ENCODE data around the gene PTGFR.

PTGFR gene, protein sequence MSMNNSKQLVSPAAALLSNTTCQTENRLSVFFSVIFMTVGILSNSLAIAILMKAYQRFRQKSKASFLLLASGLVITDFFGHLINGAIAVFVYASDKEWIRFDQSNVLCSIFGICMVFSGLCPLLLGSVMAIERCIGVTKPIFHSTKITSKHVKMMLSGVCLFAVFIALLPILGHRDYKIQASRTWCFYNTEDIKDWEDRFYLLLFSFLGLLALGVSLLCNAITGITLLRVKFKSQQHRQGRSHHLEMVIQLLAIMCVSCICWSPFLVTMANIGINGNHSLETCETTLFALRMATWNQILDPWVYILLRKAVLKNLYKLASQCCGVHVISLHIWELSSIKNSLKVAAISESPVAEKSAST

GRCh38 chr1:78490861-78491450 lies at the start of gene PTGFR:
PTGFR (plus strand) TSS chr1:78490974; CDS start chr1:78492744, 1,770 bp downstream.
- DNase-seq (ENCODE audit: low read depth), result peak; percentile 76

- DNase-seq (ENCODE audit: low read depth), result peak; percentile 51
These were observed 48.9 kb upstream of the PTGFR start for GRCh38 chr1:78441921-78442320.

GRCh38 chr1:78447086-78447485 lies 43.7 kb upstream of the PTGFR start:
- DNase-seq (ENCODE audit: low read depth), result no peak

GRCh38 chr1:78464449-78464891 lies 26.3 kb upstream of the PTGFR start:
- peak; percentile 22 for DNase-seq (ENCODE audit: low read depth)

DNA sequence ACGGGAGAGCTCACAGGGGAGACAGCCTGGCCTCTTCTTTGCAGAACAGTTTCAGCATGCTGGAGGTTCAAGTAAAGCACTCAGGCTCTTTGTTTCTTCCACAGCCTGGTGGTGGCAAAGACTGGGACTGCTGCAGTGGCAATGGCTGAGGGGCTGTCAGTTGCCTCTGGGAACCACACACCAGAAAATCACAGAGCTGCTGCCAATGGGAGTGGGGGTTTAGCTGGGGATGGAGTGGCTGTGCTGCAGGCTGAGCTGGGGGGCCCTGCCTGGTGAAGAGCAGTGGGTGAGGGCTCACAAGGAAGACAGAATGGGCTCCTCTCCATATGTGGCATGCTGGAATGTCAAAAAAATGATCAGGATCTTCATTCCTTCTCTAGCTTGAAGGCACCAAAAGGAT lies 25.6 kb upstream of the PTGFR start:
- no peak for DNase-seq (ENCODE audit: low read depth)

DNA sequence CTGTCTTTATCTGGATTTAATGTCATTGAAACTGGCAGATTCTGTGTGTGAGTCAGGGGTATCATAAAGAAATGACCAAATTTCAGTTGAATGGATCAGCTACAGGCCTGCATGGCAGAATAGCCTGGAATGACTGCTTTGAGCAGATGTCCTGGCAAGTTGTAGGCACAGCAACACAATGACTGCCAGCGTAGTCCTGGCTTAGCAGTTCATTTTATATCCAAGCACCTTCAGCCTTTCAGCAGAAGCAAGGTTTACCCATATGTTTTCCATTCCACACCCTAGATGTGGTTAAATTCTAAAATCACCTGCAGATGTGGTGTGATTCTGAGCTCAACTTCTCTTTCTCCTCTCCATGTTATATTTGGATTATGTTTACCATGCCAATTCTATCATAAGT lies 22.3 kb upstream of the PTGFR start:
- no peak for DNase-seq (ENCODE audit: low read depth)

GRCh38 chr1:78469576-78469975 lies 21.2 kb upstream of the PTGFR start:
- no peak for DNase-seq (ENCODE audit: low read depth)

DNA sequence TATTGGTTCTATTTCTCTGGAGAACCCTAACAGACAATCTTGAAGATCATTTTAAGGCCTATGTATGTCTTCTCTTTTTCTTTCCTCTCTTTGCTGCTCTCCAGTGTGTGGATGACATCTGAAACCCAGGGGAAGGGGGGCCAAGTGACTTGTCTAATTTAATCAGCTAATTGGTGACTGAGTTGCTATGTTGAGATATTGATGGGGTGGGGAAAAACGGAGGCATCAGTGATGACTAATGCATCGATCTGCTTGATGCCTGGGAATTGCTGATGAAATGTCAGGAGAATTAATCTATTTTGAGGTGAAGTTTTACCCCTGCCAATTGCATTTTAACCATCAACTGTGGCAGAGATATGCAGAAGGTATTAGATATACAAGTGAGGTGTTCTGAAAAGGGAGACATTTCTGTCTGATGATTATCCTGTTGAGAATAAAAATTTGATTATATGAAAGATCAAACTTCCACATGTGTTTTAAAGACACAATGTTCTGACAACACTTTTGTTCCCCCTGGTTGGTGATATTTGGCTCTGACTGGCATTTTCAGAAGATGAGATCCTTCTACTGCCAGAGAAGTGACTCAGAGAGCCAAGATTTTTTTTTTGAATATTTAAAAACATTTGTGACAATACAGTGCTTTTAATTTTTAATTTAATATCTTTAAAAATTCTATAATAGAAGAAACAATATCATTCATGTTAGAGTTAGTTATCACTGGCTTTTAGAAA lies 18.7 kb upstream of the PTGFR start:
- DNase-seq (ENCODE audit: low read depth), result no peak

GRCh38 chr1:78472851-78473496 lies 17.8 kb upstream of the PTGFR start:
- no peak for DNase-seq (ENCODE audit: low read depth)

- no peak for DNase-seq (ENCODE audit: low read depth)
These were observed 16.7 kb upstream of the PTGFR start for GRCh38 chr1:78474092-78474491.

GRCh38 chr1:78475888-78476610 lies 14.7 kb upstream of the PTGFR start:
- DNase-seq (ENCODE audit: low read depth), result no peak

DNA sequence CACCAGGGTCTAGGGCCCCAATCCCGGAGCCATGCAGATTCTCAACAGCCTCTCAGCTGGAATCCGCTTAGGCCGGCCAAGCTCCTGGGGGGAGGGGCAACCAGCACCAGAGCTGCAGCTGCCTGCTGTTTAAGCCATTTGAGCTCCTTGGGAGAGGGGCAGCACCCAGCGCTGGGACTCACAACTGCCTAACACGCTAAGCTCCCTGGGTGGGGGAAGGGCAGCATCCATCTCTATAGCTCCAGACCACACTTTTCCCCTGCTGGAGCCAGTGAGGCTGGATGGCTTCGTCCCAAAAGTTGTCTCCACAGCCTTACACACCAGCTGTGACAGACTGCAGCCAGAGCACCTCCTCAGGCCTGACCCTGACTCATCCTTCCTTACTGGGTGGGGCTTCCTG lies 6.9 kb upstream of the PTGFR start:
- DNase-seq (ENCODE audit: low read depth), result peak; percentile 64

GRCh38 chr1:78491451-78492071 lies 787 bp downstream of the PTGFR start:
- peak; percentile 85 for DNase-seq (ENCODE audit: low read depth)

DNA sequence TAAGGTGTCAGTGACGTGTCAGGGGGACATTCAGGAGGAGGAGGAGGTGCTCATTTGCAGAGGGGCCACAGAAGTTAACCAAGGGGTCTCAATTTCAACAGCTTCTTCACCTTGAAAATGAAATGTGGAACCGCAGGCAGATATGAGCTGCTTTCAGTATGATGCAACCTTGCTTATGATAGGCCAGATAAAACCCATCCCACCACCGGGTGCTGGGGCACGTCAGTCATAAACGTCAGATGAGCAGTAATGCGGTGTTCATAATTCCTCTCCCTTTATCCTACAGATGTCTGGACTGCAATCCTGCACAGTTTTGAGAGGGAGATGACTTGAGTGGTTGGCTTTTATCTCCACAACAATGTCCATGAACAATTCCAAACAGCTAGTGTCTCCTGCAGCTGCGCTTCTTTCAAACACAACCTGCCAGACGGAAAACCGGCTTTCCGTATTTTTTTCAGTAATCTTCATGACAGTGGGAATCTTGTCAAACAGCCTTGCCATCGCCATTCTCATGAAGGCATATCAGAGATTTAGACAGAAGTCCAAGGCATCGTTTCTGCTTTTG lies 1.7 kb downstream of the PTGFR start:
- no peak for DNase-seq (ENCODE audit: low read depth)

DNA sequence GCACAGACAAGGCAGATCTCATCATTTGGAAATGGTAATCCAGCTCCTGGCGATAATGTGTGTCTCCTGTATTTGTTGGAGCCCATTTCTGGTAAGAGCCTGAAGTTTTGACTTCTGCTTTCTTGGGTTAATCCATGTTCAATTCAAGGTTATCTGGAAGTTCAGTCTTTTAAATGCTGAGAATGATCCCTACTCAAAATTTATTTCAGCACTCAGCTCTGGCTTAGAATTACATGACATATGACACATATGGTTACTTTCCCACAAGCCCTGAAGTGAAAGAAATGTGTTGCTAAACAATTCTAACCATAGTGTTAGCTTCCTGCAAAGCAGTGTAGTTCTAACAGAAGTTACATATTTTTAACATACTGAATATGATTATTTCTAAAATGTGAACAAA lies 2.7 kb downstream of the PTGFR start:
- no peak for DNase-seq (ENCODE audit: low read depth)

DNA sequence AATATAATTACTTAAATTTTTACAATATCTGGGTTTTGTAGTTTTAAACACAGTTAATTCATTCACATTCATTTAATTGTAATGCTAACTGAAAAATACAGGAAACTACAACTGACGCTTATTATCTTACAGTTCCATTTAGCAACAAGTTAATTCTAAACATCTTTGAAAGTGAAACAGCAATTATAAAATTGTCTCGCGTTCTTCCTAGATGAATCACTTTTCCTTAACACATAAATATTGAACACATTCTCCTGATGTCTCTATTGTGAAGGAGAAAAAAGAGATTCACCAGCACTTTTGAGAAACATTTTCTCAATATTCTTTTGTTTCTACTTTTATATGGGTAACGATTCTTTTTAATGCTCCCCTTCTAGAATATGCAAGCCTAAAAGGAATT lies 6.4 kb downstream of the PTGFR start:
- DNase-seq (ENCODE audit: low read depth), result peak; percentile 42

DNA sequence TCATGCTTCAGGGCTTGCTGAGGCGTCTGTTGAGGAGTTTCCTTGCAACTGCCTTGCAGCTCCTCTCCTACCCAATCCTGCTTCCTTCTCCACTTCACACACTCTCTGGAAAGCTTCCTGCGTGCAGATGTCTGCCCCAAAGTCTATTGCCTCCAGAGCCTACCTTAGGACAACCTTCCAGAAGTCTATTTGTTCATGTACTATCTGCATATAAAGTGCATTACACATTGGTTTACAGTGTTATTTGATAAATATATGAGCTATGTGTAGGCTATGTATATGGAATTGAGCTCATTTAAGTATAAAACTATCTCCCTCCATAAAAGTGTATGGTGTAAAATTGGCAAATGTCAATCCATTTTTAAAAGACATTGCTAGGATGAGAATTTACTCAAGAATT lies 9.8 kb downstream of the PTGFR start:
- no peak for DNase-seq (ENCODE audit: low read depth)

DNA sequence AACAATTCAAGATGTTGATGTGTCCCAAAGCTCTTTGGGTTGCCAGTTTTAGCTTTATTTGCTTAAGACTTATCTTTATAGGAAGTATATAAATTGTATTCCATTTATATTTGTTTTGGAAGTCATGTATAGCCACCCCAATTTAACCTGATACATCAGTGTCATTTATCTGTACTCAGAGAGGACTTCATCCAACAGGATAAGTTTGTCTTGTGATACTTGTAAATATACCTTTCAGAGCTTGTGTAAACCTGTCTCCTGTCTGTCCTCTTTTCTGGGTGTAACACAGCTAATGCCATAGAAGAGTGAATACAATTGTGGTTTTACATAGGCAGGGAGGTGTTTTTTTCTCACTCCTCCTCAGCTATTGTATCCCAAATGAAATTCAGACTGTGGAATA lies 10.4 kb downstream of the PTGFR start:
- no peak for DNase-seq (ENCODE audit: low read depth)

DNA sequence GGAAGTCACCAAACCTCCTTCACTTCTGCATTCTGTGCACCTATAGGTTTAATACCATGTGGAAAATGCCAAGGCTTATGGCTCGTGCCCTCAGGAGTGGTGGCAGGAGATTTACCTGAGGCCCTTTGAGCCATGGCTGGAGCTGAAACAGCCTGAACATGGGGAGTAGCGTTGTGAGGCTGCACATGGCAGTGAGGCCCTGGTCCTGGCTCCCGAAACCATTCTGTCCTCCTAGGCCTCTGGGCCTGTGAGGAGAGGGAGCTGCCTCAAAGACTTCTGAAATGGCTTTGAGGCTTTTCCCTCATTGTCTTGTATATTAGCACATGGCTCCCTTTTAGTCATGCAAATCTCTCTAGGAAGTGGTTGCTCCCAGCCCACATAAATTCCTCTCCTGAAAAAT lies 20.6 kb downstream of the PTGFR start:
- no peak for DNase-seq (ENCODE audit: low read depth)

GRCh38 chr1:78516716-78517115 lies 25.9 kb downstream of the PTGFR start:
- no peak for DNase-seq (ENCODE audit: low read depth)

GRCh38 chr1:78519446-78519845 lies 28.7 kb downstream of the PTGFR start:
- DNase-seq (ENCODE audit: low read depth), result peak; percentile 46

Data from ELR (cell line).